ENCODE data around the gene SDC1. TPM values are rescaled to one million over a fixed set of nuclear protein-coding genes. Genes with fewer than 3 reads are reported as not detected.
A peak's percentile ranks its signal among the peaks of the same experiment; 100 is the strongest.
"Not testable (repeated sequence)": the region's sequence is repeated elsewhere in the genome, so short reads cannot be mapped to it uniquely, and the experiment has no call there.

Gene SDC1
- total RNA-seq, 1 donor: 110 TPM

DNA sequence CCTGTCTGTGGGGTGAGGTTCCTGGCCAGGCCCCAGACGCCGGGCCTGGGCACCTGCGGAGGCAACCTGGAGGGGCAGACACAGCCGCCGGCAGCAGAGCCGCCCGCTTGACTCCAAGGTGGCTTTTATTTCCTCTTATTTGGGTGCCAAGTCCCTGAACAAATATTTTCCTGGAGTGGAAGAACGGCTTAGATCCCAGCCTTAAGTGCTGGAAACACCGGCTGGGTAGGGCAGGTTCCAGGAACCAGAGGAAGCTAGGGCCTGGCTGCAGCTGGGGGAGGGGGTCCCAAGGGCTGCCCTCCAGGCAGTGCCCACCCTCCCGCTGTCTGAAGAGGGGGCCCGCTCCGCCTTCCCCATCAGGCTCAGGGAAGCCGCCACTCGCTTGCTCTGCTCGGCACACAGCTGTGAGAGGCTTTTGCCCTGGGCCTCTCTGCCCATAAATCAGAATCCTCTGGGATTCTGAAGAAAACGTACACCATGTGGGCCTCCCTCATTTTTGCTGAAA is 28.2 kb downstream of the SDC1 start:
- peak; percentile 13 for DNase-seq (ENCODE audit: low read depth)
- H3K4me3 ChIP-seq (ENCODE audit: low read depth, low read length): no peak overlapping the region
- TF ChIP-seq, protein P1, sequence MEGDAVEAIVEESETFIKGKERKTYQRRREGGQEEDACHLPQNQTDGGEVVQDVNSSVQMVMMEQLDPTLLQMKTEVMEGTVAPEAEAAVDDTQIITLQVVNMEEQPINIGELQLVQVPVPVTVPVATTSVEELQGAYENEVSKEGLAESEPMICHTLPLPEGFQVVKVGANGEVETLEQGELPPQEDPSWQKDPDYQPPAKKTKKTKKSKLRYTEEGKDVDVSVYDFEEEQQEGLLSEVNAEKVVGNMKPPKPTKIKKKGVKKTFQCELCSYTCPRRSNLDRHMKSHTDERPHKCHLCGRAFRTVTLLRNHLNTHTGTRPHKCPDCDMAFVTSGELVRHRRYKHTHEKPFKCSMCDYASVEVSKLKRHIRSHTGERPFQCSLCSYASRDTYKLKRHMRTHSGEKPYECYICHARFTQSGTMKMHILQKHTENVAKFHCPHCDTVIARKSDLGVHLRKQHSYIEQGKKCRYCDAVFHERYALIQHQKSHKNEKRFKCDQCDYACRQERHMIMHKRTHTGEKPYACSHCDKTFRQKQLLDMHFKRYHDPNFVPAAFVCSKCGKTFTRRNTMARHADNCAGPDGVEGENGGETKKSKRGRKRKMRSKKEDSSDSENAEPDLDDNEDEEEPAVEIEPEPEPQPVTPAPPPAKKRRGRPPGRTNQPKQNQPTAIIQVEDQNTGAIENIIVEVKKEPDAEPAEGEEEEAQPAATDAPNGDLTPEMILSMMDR (IDR thresholded peaks at IDR 0.05; ENCODE audit: insufficient read depth, low read depth, low read length): no peak

DNA sequence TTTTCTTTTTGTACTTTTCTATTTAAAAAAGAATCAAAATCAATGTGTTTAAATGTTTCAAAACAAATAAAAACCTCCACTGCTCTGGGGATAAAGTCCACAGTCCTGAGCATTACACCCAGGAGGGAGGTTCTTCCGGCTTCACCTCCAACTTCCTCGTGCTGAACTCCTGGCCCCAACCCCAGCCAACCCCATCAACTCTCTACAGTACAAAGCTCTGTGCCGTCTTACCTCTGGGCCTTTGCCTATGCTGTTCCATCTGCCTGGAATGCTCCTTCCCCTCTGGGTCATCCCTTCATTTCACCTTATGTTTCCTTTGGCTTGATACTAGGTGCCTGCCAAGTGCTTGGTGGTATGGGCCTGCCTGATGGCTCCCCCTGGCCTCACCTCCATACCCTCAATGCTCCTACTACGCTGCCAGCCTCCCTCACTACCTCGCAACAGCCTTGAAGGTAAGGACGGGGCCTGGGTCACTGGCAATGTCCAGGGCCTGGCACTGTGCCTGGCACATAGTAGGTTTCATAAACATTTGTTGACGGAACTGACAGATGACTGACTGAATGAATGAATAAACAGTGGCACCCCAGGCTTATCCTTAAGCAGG is 28.8 kb downstream of the SDC1 start:
- TF ChIP-seq, protein P1 (IDR thresholded peaks at IDR 0.05; ENCODE audit: insufficient read depth, low read depth, low read length): no peak
- no peak for DNase-seq (ENCODE audit: low read depth)

DNA sequence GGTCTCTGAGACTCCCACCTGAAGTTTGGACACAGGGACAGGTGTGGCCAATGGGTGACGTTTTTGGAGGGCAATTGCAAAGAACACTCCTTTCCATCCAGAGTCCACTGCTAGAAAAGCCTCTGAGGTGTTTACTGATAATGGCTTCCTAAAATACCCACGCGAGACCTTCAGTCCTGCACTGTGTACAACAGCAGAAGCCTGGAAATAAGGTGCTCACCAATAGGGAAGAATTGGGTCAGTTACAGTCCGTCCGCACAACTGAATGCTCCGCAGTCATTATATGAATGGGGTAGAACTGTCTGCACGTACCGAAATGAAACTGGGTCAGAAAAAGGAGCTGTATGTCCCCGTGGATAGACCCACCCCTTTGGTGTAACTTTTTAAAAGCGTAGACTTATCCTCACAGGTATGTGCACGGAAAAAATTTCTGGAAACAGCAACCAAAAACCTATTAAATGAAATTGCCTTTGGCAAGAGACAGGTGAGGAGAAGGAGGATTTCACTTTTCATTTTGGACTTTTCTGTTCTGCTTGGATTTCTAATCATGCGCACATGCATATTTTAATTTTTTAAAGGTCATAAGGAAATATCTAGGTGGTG is 29.4 kb downstream of the SDC1 start:
- no peak for DNase-seq (ENCODE audit: low read depth)
- TF ChIP-seq, protein P1 (IDR thresholded peaks at IDR 0.05; ENCODE audit: insufficient read depth, low read depth, low read length): no peak

More for the DNA sequence above, 28.8 kb downstream of the SDC1 start:
- no peak overlapping the region for H3K4me3 ChIP-seq (ENCODE audit: low read depth, low read length)

DNA sequence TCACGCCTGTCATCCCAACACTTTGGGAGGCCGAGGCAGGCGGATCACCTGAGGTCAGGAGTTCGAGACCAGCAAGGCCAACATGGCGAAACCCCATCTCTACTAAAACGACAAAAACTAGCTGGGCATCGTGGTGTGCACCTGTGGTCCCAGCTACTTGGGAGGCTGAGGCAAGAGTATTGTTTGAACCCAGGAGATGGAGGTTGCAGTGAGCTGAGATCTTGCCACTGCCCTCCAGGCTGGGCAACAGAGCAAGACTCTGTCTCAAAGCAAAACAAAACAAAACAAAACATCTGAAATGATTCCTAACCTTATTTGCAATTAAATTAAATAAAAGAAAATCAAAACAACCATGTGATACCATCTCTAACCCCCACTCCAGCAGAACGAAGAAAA is 29.9 kb downstream of the SDC1 start:
- DNase-seq (ENCODE audit: low read depth); H3K4me3 ChIP-seq (ENCODE audit: low read depth, low read length): not testable (repeated sequence)

More for the DNA sequence above, 29.4 kb downstream of the SDC1 start:
- no peak overlapping the region for H3K4me3 ChIP-seq (ENCODE audit: low read depth, low read length)

DNA sequence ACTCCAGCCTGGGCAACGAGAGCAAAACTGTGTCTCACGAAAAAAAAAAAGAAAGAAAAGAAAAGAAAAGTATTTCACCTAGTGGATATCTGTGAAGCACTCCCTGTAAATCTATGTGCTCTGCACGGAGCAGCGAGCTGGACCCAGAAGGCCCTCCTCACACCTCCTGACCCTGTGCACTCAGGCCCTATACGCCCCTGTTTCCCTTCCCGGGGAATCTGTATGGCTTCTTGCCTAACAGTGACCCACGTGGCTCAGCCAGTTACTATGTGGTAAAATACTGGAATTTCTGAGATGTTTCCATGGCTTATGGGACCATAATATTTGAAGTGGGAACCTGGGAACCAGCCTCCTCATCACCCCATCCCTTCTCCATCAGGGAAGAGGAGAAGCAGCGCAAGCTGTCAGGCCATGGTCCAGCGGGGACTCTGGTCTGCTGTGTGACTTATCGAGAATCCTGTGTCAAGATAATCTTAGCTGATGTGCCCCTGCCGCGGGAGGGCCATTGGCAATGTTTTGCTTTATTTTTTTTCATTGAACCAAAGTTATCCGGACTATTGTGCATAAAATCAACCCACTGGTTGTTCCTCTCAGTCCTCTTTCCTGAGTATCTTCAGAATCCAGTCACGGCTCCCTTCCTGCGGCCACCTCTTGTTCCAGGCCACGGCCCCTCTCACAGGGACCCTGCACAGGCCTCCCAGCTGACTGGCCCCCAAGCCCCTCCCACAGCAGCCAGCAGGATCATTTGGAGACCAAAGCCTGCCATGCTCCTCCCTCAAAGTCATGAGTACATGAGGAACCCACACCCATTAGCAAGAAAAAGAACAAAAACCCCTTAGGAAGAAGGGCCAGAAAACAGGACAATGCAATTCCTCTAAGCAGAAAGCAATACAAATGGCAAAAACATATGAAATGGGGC is 30.6 kb downstream of the SDC1 start:
- no peak overlapping the region for H3K4me3 ChIP-seq (ENCODE audit: low read depth, low read length)
- TF ChIP-seq, protein P1 (IDR thresholded peaks at IDR 0.05; ENCODE audit: insufficient read depth, low read depth, low read length): no peak
- peak; percentile 44 for DNase-seq (ENCODE audit: low read depth)

DNA sequence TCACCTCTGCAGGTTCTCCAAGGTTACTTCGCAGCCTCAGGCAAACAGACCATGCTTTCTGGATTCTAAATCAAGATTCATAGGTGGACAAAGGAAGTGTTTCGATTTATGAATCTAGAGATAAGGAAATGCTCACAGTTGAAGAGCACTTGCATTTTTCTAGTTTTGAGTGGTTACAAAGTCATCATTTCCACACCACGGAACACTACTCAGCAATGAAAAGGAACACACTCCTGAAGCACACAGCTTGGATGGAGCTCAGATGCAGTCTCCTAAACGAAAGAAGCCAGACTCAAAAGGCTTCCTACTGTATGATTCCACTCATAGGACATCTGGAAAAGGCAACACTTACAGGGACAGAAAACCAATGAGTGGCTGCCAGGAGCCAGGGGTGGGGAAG is 31.7 kb downstream of the SDC1 start:
- TF ChIP-seq, protein P1 (IDR thresholded peaks at IDR 0.05; ENCODE audit: insufficient read depth, low read depth, low read length): no peak
- DNase-seq (ENCODE audit: low read depth): no peak
- no peak overlapping the region for H3K4me3 ChIP-seq (ENCODE audit: low read depth, low read length)

DNA sequence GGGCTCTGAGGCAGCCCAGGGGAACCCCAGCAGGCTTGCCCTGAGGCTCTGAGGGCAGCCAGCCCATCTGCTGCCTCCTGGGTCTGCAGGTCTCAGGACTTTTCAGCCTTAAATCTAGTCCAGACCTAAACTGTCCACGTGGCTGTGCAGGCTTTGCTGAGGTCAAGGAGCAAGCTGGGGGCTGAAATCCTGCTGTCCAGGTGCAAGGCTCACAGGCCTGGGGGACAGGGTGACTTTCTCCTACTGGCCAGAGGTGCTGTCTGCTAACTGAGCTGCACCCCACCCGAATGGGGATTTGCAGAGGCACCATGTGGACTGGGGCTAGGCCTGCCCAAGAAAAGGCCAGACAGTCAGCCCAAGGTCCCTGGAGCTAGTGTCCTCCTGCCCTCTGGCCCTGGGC is 32.1 kb downstream of the SDC1 start:
- H3K4me3 ChIP-seq (ENCODE audit: low read depth, low read length): no peak overlapping the region
- TF ChIP-seq, protein P1 (IDR thresholded peaks at IDR 0.05; ENCODE audit: insufficient read depth, low read depth, low read length): no peak
- DNase-seq (ENCODE audit: low read depth): no peak
